ENCODE data around the gene SYTL3. TPM values are rescaled to one million over a fixed set of nuclear protein-coding genes. Genes with fewer than 3 reads are reported as not detected.

Gene SYTL3
- total and polyA plus RNA-seq, 2 of the 8 experiments (the other 6 are each of a cell fraction or from before 2014, with no cell fraction given), result 0.27 to 0.99 TPM

GRCh38 chr6:158697811-158698210 lies 48.0 kb downstream of the SYTL3 start:
- WGBS, 2 experiments (ENCODE audit: extremely low coverage in 1 of 2, insufficient coverage in 1 of 2, insufficient read length in 1 of 2, insufficient replicate concordance in 2 of 2, low coverage in 1 of 2, low lambda C conversion rate in 2 of 2, missing lambda C conversion rate in 1 of 2), result 90% methylated on average over 2 of the region's 2 CpGs; no CpG with 5 or more reads in 1 of the 2 experiments
- H2BK5ac ChIP-seq (ENCODE audit: low read depth, low read length), result no peak overlapping the region
- no peak overlapping the region for H3K4ac ChIP-seq (replicated peaks; ENCODE audit: insufficient read length, low read depth, low read length)
- no peaks in the 10 kb centered on the region for H3K27me3 ChIP-seq (replicated peaks in 1 of 4; ENCODE audit: control insufficient read depth in 3 of 4, extremely low read depth in 1 of 4, insufficient read depth in 3 of 4, low read length in 3 of 4)
- H3K14ac ChIP-seq (ENCODE audit: insufficient read length), result no peak overlapping the region
- no peak overlapping the region for H3K18ac ChIP-seq (ENCODE audit: extremely low read depth, low read length)
- no peak overlapping the region for H2AK5ac ChIP-seq (ENCODE audit: low read depth, low read length)
- ChIA-PET POLR2A (ENCODE audit: partially characterized antibody) (no interaction called here), CTCF (ENCODE audit: partially characterized antibody) (interaction anchor here (1.0 to 2.7 kb wide), 5 partner anchors 9 to 273 kb away, joined by 3 to 16 read pairs (median 4); no protein-coding TSS in a partner anchor)
- H3K4me1 ChIP-seq (replicated peaks in 1 of 4; ENCODE audit: control insufficient read depth in 3 of 4, insufficient read depth in 4 of 4, low read length in 3 of 4), result no peaks in the 10 kb centered on the region
- no peaks in the 10 kb centered on the region for H3K9me3 ChIP-seq (ENCODE audit: insufficient read depth in 2 of 2, low read depth in 1 of 2, low read length in 1 of 2)
- no peak overlapping the region for H2AFZ ChIP-seq (ENCODE audit: low read length)
- no peak overlapping the region for H3K9ac ChIP-seq (replicated peaks in 1 of 4; ENCODE audit: extremely low read depth in 1 of 4, low read depth in 3 of 4, low read length in 3 of 4)
- H3K27ac ChIP-seq (ENCODE audit: low read depth, low read length), result no peak overlapping the region
- no peaks in the 10 kb centered on the region for H4K20me1 ChIP-seq (replicated peaks in 1 of 2; ENCODE audit: control insufficient read depth in 1 of 2, insufficient read depth in 2 of 2, low read length in 2 of 2)
- H3K79me2 ChIP-seq (ENCODE audit: control insufficient read depth in 1 of 2, insufficient read depth in 2 of 2, low read length in 2 of 2), result no peaks in the 10 kb centered on the region
- no peak overlapping the region for H2BK12ac ChIP-seq (ENCODE audit: low read depth, low read length)
- H2BK15ac ChIP-seq (ENCODE audit: low read length), result no peak overlapping the region
- no peak overlapping the region for H3K4me2 ChIP-seq (ENCODE audit: insufficient read depth in 1 of 2, low read depth in 2 of 2, low read length in 2 of 2)
- H4K8ac ChIP-seq (ENCODE audit: extremely low read depth, insufficient read depth, low read length), result no peak overlapping the region
- DNase-seq (ENCODE audit: low read depth in 1 of 2, low spot score in 2 of 2) (no peak), FAIRE-seq (no peak)
- peaks cover 2% of the 10 kb centered on the region; the same call in 1 of the 2 replicates for H3K23me2 ChIP-seq (ENCODE audit: low read depth, low read length)
- H3K79me1 ChIP-seq (ENCODE audit: low read depth, low read length), result no peaks in the 10 kb centered on the region
- no peaks in the 10 kb centered on the region for H3K36me3 ChIP-seq (ENCODE audit: control insufficient read depth in 2 of 4, insufficient read depth in 4 of 4, low read length in 3 of 4)
- H3K56ac ChIP-seq (replicated peaks; ENCODE audit: insufficient read length, low read depth, low read length), result no peak overlapping the region
- H3K4me3 ChIP-seq (ENCODE audit: extremely low read depth in 1 of 4, insufficient read depth in 2 of 4, low read depth in 3 of 4, low read length in 4 of 4), result no peak overlapping the region
- H2BK120ac ChIP-seq (replicated peaks; ENCODE audit: low read depth, low read length), result no peak overlapping the region
- no peak overlapping the region for H4K91ac ChIP-seq (replicated peaks; ENCODE audit: insufficient read length, low read length)
- no peak overlapping the region for H4K5ac ChIP-seq (ENCODE audit: insufficient read length, low read depth, low read length)
- no peak overlapping the region for H3K23ac ChIP-seq (ENCODE audit: insufficient read length)
- H2BK20ac ChIP-seq (ENCODE audit: low read length), result no peak overlapping the region
- TF ChIP-seq POLR2AphosphoS5 (IDR thresholded peaks at IDR 0.05; ENCODE audit: low read depth, low read length) (no peak), KDM1A (IDR thresholded peaks at IDR 0.05; ENCODE audit: borderline replicate concordance, low read length) (no peak), HDAC6 (IDR thresholded peaks at IDR 0.05; ENCODE audit: low read depth, low read length) (no peak), CTCF (IDR thresholded peaks at IDR 0.05; ENCODE audit: control extremely low read depth in 1 of 3, insufficient read depth in 1 of 3, low read depth in 1 of 3, low read length in 3 of 3) (no peak), TBP (IDR thresholded peaks at IDR 0.05; ENCODE audit: low read depth, low read length) (no peak), BACH1 (IDR thresholded peaks at IDR 0.05; ENCODE audit: low read length) (no peak), CEBPB (IDR thresholded peaks at IDR 0.05; ENCODE audit: low read depth, low read length) (no peak), ATF3 (IDR thresholded peaks at IDR 0.05; ENCODE audit: insufficient read depth, low read depth, low read length) (no peak), POU5F1 (IDR thresholded peaks at IDR 0.05; ENCODE audit: low read depth, low read length) (no peak), MAX (IDR thresholded peaks at IDR 0.05) (no peak), SAP30 (IDR thresholded peaks at IDR 0.05; ENCODE audit: insufficient read depth, insufficient replicate concordance, low read length) (no peak), CBX8 (IDR thresholded peaks at IDR 0.05; ENCODE audit: borderline replicate concordance, low read depth, low read length) (no peak)
